HG03064 (cell line): Measurements from ENCODE around the gene SHMT2.

Source experiments
- ATAC-seq: cut with Tn5 transposase; IDR thresholded peaks from one replicate; pipeline ENCODE4 v1.9.1; 2021; ENCODE audit warnings: low read depth; ENCODE audit not compliant: unreplicated experiment

SHMT2 gene

GRCh38 chr12:57213058-57213715 lies 16.3 kb upstream of the SHMT2 start:
- ATAC-seq = no peak

GRCh38 chr12:57213763-57214397 lies 15.6 kb upstream of the SHMT2 start:
- ATAC-seq = no peak

GRCh38 chr12:57214398-57214781 lies 15.1 kb upstream of the SHMT2 start:
- ATAC-seq = no peak

GRCh38 chr12:57215065-57215464 lies 14.4 kb upstream of the SHMT2 start:
- no peak for ATAC-seq

GRCh38 chr12:57215668-57216013 lies 13.9 kb upstream of the SHMT2 start:
- ATAC-seq = no peak

- ATAC-seq = no peak
Measured at GRCh38 chr12:57216014-57216911, 13.2 kb upstream of the SHMT2 start, which contains the start of gene NXPH4. Gene NXPH4 (plus strand): TSS chr12:57216794. CDS start chr12:57216970, 176 bp downstream.

GRCh38 chr12:57216921-57217879 lies 12.3 kb upstream of the SHMT2 start:
- no peak for ATAC-seq

- no peak for ATAC-seq
Measured at GRCh38 chr12:57218030-57218853, 11.3 kb upstream of the SHMT2 start.

GRCh38 chr12:57219205-57219992 lies 10.1 kb upstream of the SHMT2 start:
- ATAC-seq = no peak

- ATAC-seq = no peak
Measured at GRCh38 chr12:57219993-57220754, 9.3 kb upstream of the SHMT2 start.

- no peak for ATAC-seq
Measured at GRCh38 chr12:57220770-57221168, 8.7 kb upstream of the SHMT2 start.

GRCh38 chr12:57221169-57221917 lies 8.2 kb upstream of the SHMT2 start:
- no peak for ATAC-seq

GRCh38 chr12:57222286-57223190 lies 7.0 kb upstream of the SHMT2 start:
- ATAC-seq = no peak

GRCh38 chr12:57223191-57224165 lies 6.0 kb upstream of the SHMT2 start:
- no peak for ATAC-seq
